A549 (cell line): ENCODE measurements around the gene RANBP2. TPM values are rescaled to one million over a fixed set of nuclear protein-coding genes. Genes with fewer than 3 reads are reported as not detected.

Source experiments
- ATAC-seq, 2 experiments: fragments of 200-7000 bp in 1 of 2; fragments of >200 bp in 1 of 2; cut with Nextera tagmentation in 1 of 2; cut with Tn5 transposase in 1 of 2; 3 replicates each; pipeline versions ENCODE4 v1.8.0 to v1.9.1; 2018 to 2020; ENCODE audit warnings: mild to moderate bottlenecking in 1 of 2, moderate library complexity in 1 of 2
- CTCF ChIA-PET: fragments of 300-600 bp; sonication (Branson Sonifier 250); formaldehyde crosslinking; extraction: SDS; loops from one replicate; lab custom pipeline; 2021; ENCODE audit warnings: antibody characterized with exemption, inconsistent platforms; lab: Yijun Ruan, JAX
- POLR2A ChIA-PET: fragments of 350-600 bp; formaldehyde crosslinking; extraction: SDS; loops from one replicate; lab custom pipeline; 2021; ENCODE audit warnings: antibody characterized with exemption, inconsistent platforms; lab: Yijun Ruan, JAX
- DNase-seq, 2 experiments: peaks; one replicate each; pipeline versions ENCODE4 v3.0.0 to v3.0.0-alpha.2; 2011 to 2016; ENCODE audit warnings: low read depth in 1 of 2, low spot score in 1 of 2
- FAIRE-seq: peaks from 2 replicates; lab custom pipeline; 2011; peaks lifted over from hg19 to GRCh38; lab: Jason Lieb, UNC
- H3K27ac ChIP-seq, 2 experiments: fragments of >200 bp; sonication (Bioruptor Twin); formaldehyde crosslinking; 3 replicates each; pipeline ENCODE4 v1.5.1; 2016 to 2017
- H3K4me1 ChIP-seq: fragments of >200 bp; sonication (Bioruptor Twin); formaldehyde crosslinking; 3 replicates; pipeline ENCODE4 v1.6.1; 2016
- H3K4me2 ChIP-seq: fragments of >200 bp; sonication (Bioruptor Twin); formaldehyde crosslinking; 3 replicates; pipeline ENCODE4 v1.6.1; 2016
- H3K4me3 ChIP-seq: fragments of >200 bp; sonication (Bioruptor Twin); formaldehyde crosslinking; 3 replicates; pipeline ENCODE4 v1.5.1; 2016
- H3K9me3 ChIP-seq: fragments of >200 bp; sonication (Bioruptor Twin); formaldehyde crosslinking; 3 replicates; pipeline ENCODE4 v1.6.1; 2016
- ATOH8 ChIP-seq: fragments of 250-450 bp; sonication (Bioruptor Pico); IDR thresholded peaks from 2 replicates; pipeline ENCODE4 v1.5.0; 2020; ENCODE audit warnings: low read depth, mild to moderate bottlenecking, moderate library complexity
- CBX2 ChIP-seq: fragments of 200-600 bp; sonication (generic); IDR thresholded peaks from 2 replicates; pipeline ENCODE4 v1.6.1; 2016; ENCODE audit warnings: low read depth, mild to moderate bottlenecking, borderline replicate concordance
- CEBPB ChIP-seq, 2 experiments: fragments of >200 bp in 1 of 2; sonication (Bioruptor Twin) in 1 of 2; formaldehyde crosslinking in 1 of 2; IDR thresholded peaks; 2 replicates each; pipeline ENCODE4 v1.6.1; 2012 to 2016
- CTCF ChIP-seq: fragments of >200 bp; sonication (Bioruptor Twin); formaldehyde crosslinking; IDR thresholded peaks from 3 replicates; pipeline ENCODE4 v1.5.1; 2016
- EHF ChIP-seq: fragments of 250-450 bp; sonication (Bioruptor Pico); IDR thresholded peaks from 2 replicates; pipeline ENCODE4 v1.5.0; 2020; ENCODE audit warnings: mild to moderate bottlenecking
- EHMT2 ChIP-seq: fragments of 200-600 bp; sonication (generic); IDR thresholded peaks from 2 replicates; pipeline ENCODE4 v1.6.1; 2016; ENCODE audit warnings: antibody characterized with exemption, low read depth, mild to moderate bottlenecking, moderate library complexity
- FOSL2 ChIP-seq, 2 experiments: fragments of 450-650 bp in 1 of 2; fragments of >200 bp in 1 of 2; sonication (Bioruptor Twin) in 1 of 2; formaldehyde crosslinking; IDR thresholded peaks; 2 replicates each; pipeline versions ENCODE4 v1.5.0 to v1.6.1; 2016 to 2020; ENCODE audit warnings: mild to moderate bottlenecking in 1 of 2, moderate library complexity in 1 of 2
- HDAC2 ChIP-seq: fragments of 200-600 bp; sonication (generic); IDR thresholded peaks from 2 replicates; pipeline ENCODE4 v1.6.1; 2016
- HES2 ChIP-seq: fragments of >200 bp; sonication (Bioruptor Twin); formaldehyde crosslinking; IDR thresholded peaks from 2 replicates; pipeline ENCODE4 v1.6.1; 2016
- HEYL ChIP-seq: fragments of 250-450 bp; sonication (Bioruptor Pico); IDR thresholded peaks from 2 replicates; pipeline ENCODE4 v1.8.0; 2021; ENCODE audit warnings: mild to moderate bottlenecking, moderate library complexity
- HMGXB4 ChIP-seq: fragments of 250-450 bp; sonication (Bioruptor Pico); IDR thresholded peaks from 2 replicates; pipeline ENCODE4 v1.5.0; 2021; ENCODE audit warnings: mild to moderate bottlenecking, moderate library complexity, borderline replicate concordance
- HOXA7 ChIP-seq: fragments of 250-450 bp; sonication (Bioruptor Pico); IDR thresholded peaks from 2 replicates; pipeline ENCODE4 v1.5.0; 2020; ENCODE audit warnings: mild to moderate bottlenecking, moderate library complexity
- HOXB13 ChIP-seq: fragments of 250-450 bp; sonication (Bioruptor Pico); IDR thresholded peaks from 2 replicates; pipeline ENCODE4 v1.5.0; 2020; ENCODE audit warnings: low read depth, mild to moderate bottlenecking, moderate library complexity
- JUN ChIP-seq, 2 experiments: fragments of >200 bp; sonication (Bioruptor Twin); formaldehyde crosslinking; IDR thresholded peaks; 2 replicates in 1 of 2; 3 replicates in 1 of 2; pipeline ENCODE4 v1.6.1; 2016 to 2017
- MAFK ChIP-seq: fragments of 450-650 bp; IDR thresholded peaks from 2 replicates; pipeline ENCODE4 v1.6.1; 2014; ENCODE audit not compliant: partially characterized antibody
- MAZ ChIP-seq: fragments of 150-350 bp; IDR thresholded peaks from 2 replicates; pipeline ENCODE4 v1.6.1; 2014; ENCODE audit warnings: antibody characterized with exemption, low read depth, low read length, borderline replicate concordance
- MYC ChIP-seq: IDR thresholded peaks from 2 replicates; pipeline ENCODE4 v1.6.1; 2012; ENCODE audit warnings: mild to moderate bottlenecking, inconsistent platforms, low read length, improper control_type of control experiment, borderline replicate concordance
- NPAS2 ChIP-seq: fragments of 250-450 bp; sonication (Bioruptor Pico); IDR thresholded peaks from 2 replicates; pipeline ENCODE4 v1.8.0; 2022; ENCODE audit warnings: mild to moderate bottlenecking, moderate library complexity, borderline replicate concordance
- PBX3 ChIP-seq: IDR thresholded peaks from 2 replicates; pipeline ENCODE4 v1.6.1; 2012
- POLR2A ChIP-seq: IDR thresholded peaks from 2 replicates; pipeline ENCODE4 v1.6.1; 2012; ENCODE audit warnings: mild to moderate bottlenecking, low read length
- RCOR1 ChIP-seq: fragments of 150-350 bp; IDR thresholded peaks from 2 replicates; pipeline ENCODE4 v1.6.1; 2014; ENCODE audit warnings: antibody characterized with exemption, low read length, low read depth
- RFX5 ChIP-seq: fragments of 450-650 bp; IDR thresholded peaks from 2 replicates; pipeline ENCODE4 v1.7.1; 2014; ENCODE audit warnings: antibody characterized with exemption, mild to moderate bottlenecking, moderate library complexity
- RNF2 ChIP-seq: fragments of 200-600 bp; sonication (generic); IDR thresholded peaks from 2 replicates; pipeline ENCODE4 v1.6.1; 2016; ENCODE audit warnings: low read depth, mild to moderate bottlenecking, antibody characterized with exemption, moderate library complexity, borderline replicate concordance
- TFCP2L1 ChIP-seq: fragments of 250-450 bp; sonication (Bioruptor Pico); IDR thresholded peaks from 2 replicates; pipeline ENCODE4 v1.5.0; 2021; ENCODE audit warnings: mild to moderate bottlenecking
- USF2 ChIP-seq: fragments of 450-650 bp; IDR thresholded peaks from 2 replicates; pipeline ENCODE4 v1.6.1; 2014; ENCODE audit warnings: antibody characterized with exemption
- ZC3H11A ChIP-seq: fragments of 450-650 bp; IDR thresholded peaks from 2 replicates; pipeline ENCODE4 v1.6.1; 2014; ENCODE audit warnings: antibody characterized with exemption, mild to moderate bottlenecking
- WGBS: methylation state at CpG from one replicate; pipeline ENCODE4 v1.1.6; 2017; ENCODE audit errors: missing lambda C conversion rate; 5-methylcytosine and 5-hydroxymethylcytosine counted together
- polyA plus RNA-seq, 4 experiments: library from polyadenylated mRNA; depleted of rRNA in 3 of 4; stranded (reverse); fragments of >200 nt; fragmentation: RNase III in 1 of 4; extraction: RNeasy Plus Mini Kit Qiagen cat#74134 plus additional on column Dnase treatment in 1 of 4; gene quantifications; 2 replicates in 3 of 4; 3 replicates in 1 of 4; pipeline ENCODE4 v1.2.3, GENCODE V29; 2011 to 2017

RANBP2 gene
- polyA plus RNA-seq, 2 of the 4 experiments (the other 2 are of a cell fraction): 16.5 to 30.9 TPM

GRCh38 chr2:108806371-108807113, 87.3 kb downstream of the RANBP2 start:
- Histone ChIP-seq H3K27ac (no peak overlapping the region), H3K9me3 (peaks cover 15% of the 10 kb centered on the region; the same call in 2 of the 3 replicates), H3K4me3 (no peak overlapping the region), H3K4me2 (no peak overlapping the region), H3K4me1 (no peaks in the 10 kb centered on the region)
- TF ChIP-seq ATOH8 (CRISPR knock-in tag) (no peak), ZC3H11A (no peak), HOXB13 (CRISPR knock-in tag) (no peak), MAZ (no peak), RFX5 (no peak), CBX2 (no peak), EHMT2 (no peak), HEYL (CRISPR knock-in tag) (no peak), MYC (no peak), EHF (no peak), HDAC2 (no peak), HMGXB4 (no peak), POLR2A (no peak), HOXA7 (no peak)
- 83% methylated on average over 6 of the region's 6 CpGs for WGBS
- POLR2A ChIA-PET: no interaction called here
- CTCF ChIA-PET: no interaction called here
- ATAC-seq (no peak), FAIRE-seq (no peak), DNase-seq (no peak)

- H3K4me2 ChIP-seq: no peak overlapping the region
- CTCF ChIA-PET: no interaction called here
- peaks cover 15% of the 10 kb centered on the region; the same call in 2 of the 3 replicates for H3K9me3 ChIP-seq
- DNase-seq (no peak), FAIRE-seq (no peak), ATAC-seq (no peak)
- WGBS: 94% methylated on average over 3 of the region's 3 CpGs
- no peaks in the 10 kb centered on the region for H3K4me1 ChIP-seq
- POLR2A ChIA-PET: no interaction called here
- H3K27ac ChIP-seq: no peak overlapping the region
- no peak overlapping the region for H3K4me3 ChIP-seq
- TF ChIP-seq POLR2A (no peak), FOSL2 (IDR thresholded peaks at IDR 0.05) (no peak), FOSL2 (CRISPR knock-in tag; IDR thresholded peaks at IDR 0.05) (peak; percentile 17; the same call in 1 of the 2 replicates)
These were observed 90.7 kb downstream of the RANBP2 start for GRCh38 chr2:108809936-108810335.

- 98% methylated on average over 4 of the region's 4 CpGs for WGBS
- H3K9me3 ChIP-seq: peaks cover 15% of the 10 kb centered on the region; the same call in 2 of the 3 replicates
- FAIRE-seq (no peak), ATAC-seq (no peak), DNase-seq (no peak)
- CTCF ChIA-PET: no interaction called here
- POLR2A ChIA-PET: no interaction called here
- H3K4me3 ChIP-seq: no peak overlapping the region
- H3K4me2 ChIP-seq: no peak overlapping the region
- no peak overlapping the region for H3K27ac ChIP-seq
- no peaks in the 10 kb centered on the region for H3K4me1 ChIP-seq
- no peak for TF ChIP-seq RCOR1
- no peak for TF ChIP-seq MAFK
- no peak for TF ChIP-seq JUN (IDR thresholded peaks at IDR 0.05)
- no peak for TF ChIP-seq EHMT2
- no peak for TF ChIP-seq HES2
- no peak for TF ChIP-seq USF2
- TF ChIP-seq CEBPB (IDR thresholded peaks at IDR 0.05): no peak
- no peak for TF ChIP-seq RNF2
- no peak for TF ChIP-seq CTCF
- TF ChIP-seq TFCP2L1: no peak
- TF ChIP-seq PBX3: no peak
- no peak for TF ChIP-seq NPAS2 (CRISPR knock-in tag)
These were observed 92.0 kb downstream of the RANBP2 start for GRCh38 chr2:108810993-108811957.
